Measurements from ENCODE around the gene OPN3. TPM values are rescaled to one million over a fixed set of nuclear protein-coding genes. Genes with fewer than 3 reads are reported as not detected.

Gene OPN3, protein sequence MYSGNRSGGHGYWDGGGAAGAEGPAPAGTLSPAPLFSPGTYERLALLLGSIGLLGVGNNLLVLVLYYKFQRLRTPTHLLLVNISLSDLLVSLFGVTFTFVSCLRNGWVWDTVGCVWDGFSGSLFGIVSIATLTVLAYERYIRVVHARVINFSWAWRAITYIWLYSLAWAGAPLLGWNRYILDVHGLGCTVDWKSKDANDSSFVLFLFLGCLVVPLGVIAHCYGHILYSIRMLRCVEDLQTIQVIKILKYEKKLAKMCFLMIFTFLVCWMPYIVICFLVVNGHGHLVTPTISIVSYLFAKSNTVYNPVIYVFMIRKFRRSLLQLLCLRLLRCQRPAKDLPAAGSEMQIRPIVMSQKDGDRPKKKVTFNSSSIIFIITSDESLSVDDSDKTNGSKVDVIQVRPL
- total RNA-seq = 15.8 TPM

DNA sequence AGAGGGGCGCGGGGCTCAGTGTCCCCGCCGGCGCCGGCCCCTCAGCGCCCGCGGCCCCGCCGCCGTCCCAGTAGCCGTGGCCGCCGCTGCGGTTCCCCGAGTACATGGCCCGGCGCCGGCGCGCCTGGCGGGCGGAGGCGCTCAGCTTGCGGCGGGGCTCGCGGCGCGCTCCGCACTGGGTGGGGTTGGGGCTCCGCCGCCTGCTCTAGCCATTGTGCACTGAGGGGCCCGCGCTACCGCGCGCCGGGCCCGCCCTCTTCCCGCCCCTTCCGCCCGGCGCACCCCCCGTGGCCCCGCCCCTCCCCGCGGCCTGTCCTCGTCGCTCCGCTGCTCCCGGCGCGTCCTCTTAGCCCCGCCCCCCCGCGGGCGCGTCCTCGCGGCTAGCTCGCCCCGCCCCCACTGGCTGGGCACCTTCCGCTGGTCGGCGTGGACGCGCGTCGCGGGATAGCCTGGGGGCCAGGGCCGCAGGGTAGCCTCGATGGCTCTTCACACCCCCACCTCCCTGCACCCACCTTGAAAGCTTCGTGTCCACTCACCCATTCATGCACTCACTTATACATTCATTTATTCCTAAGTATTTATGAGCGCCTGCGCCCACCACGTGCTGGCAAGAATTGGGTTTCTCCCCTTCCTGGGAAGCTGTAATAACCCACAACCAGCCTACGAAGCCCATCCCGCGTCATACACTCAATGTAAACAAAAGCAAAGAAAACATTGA is at the start of gene OPN3, which contains the start of gene CHML:
TSS of gene OPN3 (minus strand) at position 221 of the 718 bp plus-strand sequence. CDS start at position 106, 115 bp downstream.
TSS of gene CHML (minus strand) at position 221 of the 718 bp plus-strand sequence. CDS start 4,603 bp downstream, outside the sequence.

DNA sequence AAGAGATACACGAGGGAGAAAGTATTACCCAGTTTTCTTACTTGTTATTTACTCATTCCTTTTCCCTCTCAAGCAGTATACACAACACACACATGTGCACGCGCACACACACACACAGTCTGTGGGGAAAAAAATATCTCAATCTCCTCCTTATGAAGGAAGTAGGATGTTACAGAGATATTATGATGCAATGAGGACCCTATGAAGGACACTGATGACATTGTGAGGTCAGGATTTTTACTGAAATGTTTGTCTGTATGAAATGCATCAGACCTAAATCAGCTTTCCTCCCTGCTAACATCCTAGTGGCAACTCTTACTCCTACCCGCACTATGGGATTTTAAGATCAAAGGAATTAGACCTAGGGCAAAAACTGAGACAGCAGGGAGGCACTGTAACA is 11.8 kb upstream of the OPN3 start, which contains the start of gene WDR64:
TSS of gene WDR64 (plus strand) at position 270 of the 400 bp plus-strand sequence. CDS start 204 bp downstream, outside the sequence.

Other genes starting within 250 kb of the OPN3 start
- gene FH, start 120.6 kb downstream of the OPN3 start, total RNA-seq = 53.0 TPM
- 12.8 TPM for gene KMO, start 108.0 kb downstream of the OPN3 start, total RNA-seq
- 31.4 TPM for gene CHML, start within 50 bp of the OPN3 start, total RNA-seq
- gene WDR64, start 11.9 kb upstream of the OPN3 start, total RNA-seq = 1.3 TPM
- 4.3 TPM for gene EXO1, start 207.8 kb upstream of the OPN3 start, total RNA-seq